MM.1S (cell line): ENCODE measurements around the gene ZSCAN12.

Source experiments
- EZH2 ChIP-seq: fragments of 300-600 bp; sonication (generic); optimal IDR thresholded peaks from 2 replicates; pipeline ENCODE3; 2017; ENCODE audit warnings: low read depth, mild to moderate bottlenecking, antibody characterized with exemption, low read length, mixed read lengths
- EZH2phosphoT487 ChIP-seq: fragments of 300-600 bp; sonication (generic); IDR thresholded peaks from 2 replicates; pipeline ENCODE4 v1.6.1; 2018; ENCODE audit warnings: antibody characterized with exemption, low read length
- TF ChIP-seq, protein P1 (sequence below): fragments of 300-600 bp; sonication (generic); IDR thresholded peaks from 2 replicates; pipeline ENCODE4 v1.5.1; 2016; ENCODE audit warnings: antibody characterized with exemption, low read length, mixed read lengths

- TF ChIP-seq, protein P1, sequence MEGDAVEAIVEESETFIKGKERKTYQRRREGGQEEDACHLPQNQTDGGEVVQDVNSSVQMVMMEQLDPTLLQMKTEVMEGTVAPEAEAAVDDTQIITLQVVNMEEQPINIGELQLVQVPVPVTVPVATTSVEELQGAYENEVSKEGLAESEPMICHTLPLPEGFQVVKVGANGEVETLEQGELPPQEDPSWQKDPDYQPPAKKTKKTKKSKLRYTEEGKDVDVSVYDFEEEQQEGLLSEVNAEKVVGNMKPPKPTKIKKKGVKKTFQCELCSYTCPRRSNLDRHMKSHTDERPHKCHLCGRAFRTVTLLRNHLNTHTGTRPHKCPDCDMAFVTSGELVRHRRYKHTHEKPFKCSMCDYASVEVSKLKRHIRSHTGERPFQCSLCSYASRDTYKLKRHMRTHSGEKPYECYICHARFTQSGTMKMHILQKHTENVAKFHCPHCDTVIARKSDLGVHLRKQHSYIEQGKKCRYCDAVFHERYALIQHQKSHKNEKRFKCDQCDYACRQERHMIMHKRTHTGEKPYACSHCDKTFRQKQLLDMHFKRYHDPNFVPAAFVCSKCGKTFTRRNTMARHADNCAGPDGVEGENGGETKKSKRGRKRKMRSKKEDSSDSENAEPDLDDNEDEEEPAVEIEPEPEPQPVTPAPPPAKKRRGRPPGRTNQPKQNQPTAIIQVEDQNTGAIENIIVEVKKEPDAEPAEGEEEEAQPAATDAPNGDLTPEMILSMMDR = no peak
- no peak for TF ChIP-seq EZH2
- no peak for TF ChIP-seq EZH2phosphoT487
Measured at GRCh38 chr6:28436404-28436803, 36.9 kb upstream of the ZSCAN12 start.
